ENCODE data around the gene MPP3. TPM values are rescaled to one million over a fixed set of nuclear protein-coding genes. Genes with fewer than 3 reads are reported as not detected.
A peak's percentile ranks its signal among the peaks of the same experiment; 100 is the strongest.

Gene MPP3
- total RNA-seq, 1 experiment from 2014 or later = 19.9 TPM

GRCh38 chr17:43784068-43784467 is 48.9 kb downstream of the MPP3 start:
- no peak for TF ChIP-seq CTCF (IDR thresholded peaks at IDR 0.05; ENCODE audit: unreplicated experiment)
- DNase-seq = no peak
- intact Hi-C loops (cut with micrococcal nuclease; ENCODE audit: unreplicated experiment) = no loop called here
- no TSS peak for BruUV-seq (replicated peaks)
- H3K27me3 Mint-ChIP-seq (ENCODE audit: unreplicated experiment) = peaks cover 64% of the 10 kb centered on the region
- CTCF ChIA-PET = no interaction called here
- peaks cover 2% of the 10 kb centered on the region for H3K9me3 Mint-ChIP-seq (ENCODE audit: low read depth, unreplicated experiment)
- H3K4me3 Mint-ChIP-seq (ENCODE audit: low read depth, unreplicated experiment) = no peak overlapping the region
- peaks cover 3% of the 10 kb centered on the region for H3K36me3 Mint-ChIP-seq (ENCODE audit: insufficient read depth, unreplicated experiment)
- H3K27ac Mint-ChIP-seq (ENCODE audit: unreplicated experiment) = no peak overlapping the region
- no peaks in the 10 kb centered on the region for H3K4me1 Mint-ChIP-seq (ENCODE audit: low read depth, unreplicated experiment)

DNA sequence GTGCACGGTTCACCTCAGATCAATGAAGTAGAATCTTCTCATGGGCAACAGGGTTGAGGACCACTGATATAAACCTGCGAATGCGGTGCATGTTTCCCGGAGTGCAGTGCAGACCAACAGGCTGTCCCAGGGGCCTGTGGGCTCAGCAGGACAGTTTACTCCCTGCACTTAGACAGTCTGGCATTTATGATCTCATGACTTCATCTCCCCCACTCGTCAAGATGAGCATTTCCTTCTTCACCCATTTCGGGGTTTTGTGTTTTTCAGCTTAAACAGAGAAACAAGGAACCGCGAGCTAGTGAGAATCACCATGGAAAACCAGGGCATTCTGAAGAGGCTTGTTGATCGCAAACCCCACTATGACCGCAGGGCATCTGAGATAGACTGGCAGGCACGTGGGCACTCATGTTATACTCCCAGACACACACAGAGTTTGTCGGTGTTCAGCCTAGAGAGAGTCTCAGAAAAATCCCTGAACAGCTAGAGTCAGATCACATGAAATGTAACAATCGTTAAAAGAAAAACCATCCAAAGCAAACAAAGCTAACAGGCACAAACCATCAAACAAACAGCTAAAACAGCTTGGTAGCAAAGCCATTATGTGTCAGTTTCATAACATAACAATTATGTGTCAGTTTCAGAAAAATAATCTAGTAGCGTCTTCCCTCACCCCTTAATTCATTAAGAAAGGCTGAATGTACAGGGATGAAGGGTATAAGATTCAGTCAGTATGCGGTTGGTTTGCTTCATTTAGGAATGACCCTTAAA is 49.8 kb downstream of the MPP3 start:
- intact Hi-C loops (cut with micrococcal nuclease; ENCODE audit: unreplicated experiment) = no loop called here
- Mint-ChIP-seq H3K4me1 (ENCODE audit: low read depth, unreplicated experiment) (no peaks in the 10 kb centered on the region), H3K27ac (ENCODE audit: unreplicated experiment) (no peak overlapping the region), H3K4me3 (ENCODE audit: low read depth, unreplicated experiment) (no peak overlapping the region), H3K36me3 (ENCODE audit: insufficient read depth, unreplicated experiment) (peaks cover 13% of the 10 kb centered on the region), H3K27me3 (ENCODE audit: unreplicated experiment) (peaks cover 64% of the 10 kb centered on the region), H3K9me3 (ENCODE audit: low read depth, unreplicated experiment) (peaks cover 2% of the 10 kb centered on the region)
- no peak for DNase-seq
- CTCF ChIA-PET = no interaction called here
- BruUV-seq (replicated peaks) = no TSS peak
- no peak for TF ChIP-seq CTCF (IDR thresholded peaks at IDR 0.05; ENCODE audit: unreplicated experiment)

- no peak for TF ChIP-seq CTCF (IDR thresholded peaks at IDR 0.05; ENCODE audit: unreplicated experiment)
- BruUV-seq (replicated peaks) = no TSS peak
- peaks cover 13% of the 10 kb centered on the region for H3K4me1 Mint-ChIP-seq (ENCODE audit: low read depth, unreplicated experiment)
- H3K9me3 Mint-ChIP-seq (ENCODE audit: low read depth, unreplicated experiment) = peaks cover 2% of the 10 kb centered on the region
- DNase-seq = no peak
- no peak within 1 kb of the TSS for H3K27ac Mint-ChIP-seq (ENCODE audit: unreplicated experiment)
- peaks cover 60% of the 10 kb centered on the region for H3K27me3 Mint-ChIP-seq (ENCODE audit: unreplicated experiment)
- CTCF ChIA-PET = interaction anchor here (1.1 kb wide), 1 partner anchor 66 kb away, joined by 4 read pairs; no protein-coding TSS in a partner anchor
- intact Hi-C loops (cut with micrococcal nuclease; ENCODE audit: unreplicated experiment) = no loop called here
- peaks cover 41% of the 10 kb centered on the region for H3K36me3 Mint-ChIP-seq (ENCODE audit: insufficient read depth, unreplicated experiment)
- peak within 1 kb of the TSS; percentile 84 for H3K4me3 Mint-ChIP-seq (ENCODE audit: low read depth, unreplicated experiment)
These were observed 52.8 kb downstream of the MPP3 start, which contains the start of gene CFAP97D1 for GRCh38 chr17:43780135-43780534. CFAP97D1 (plus strand) TSS chr17:43780435; CDS start chr17:43780463, 28 bp downstream.

DNA sequence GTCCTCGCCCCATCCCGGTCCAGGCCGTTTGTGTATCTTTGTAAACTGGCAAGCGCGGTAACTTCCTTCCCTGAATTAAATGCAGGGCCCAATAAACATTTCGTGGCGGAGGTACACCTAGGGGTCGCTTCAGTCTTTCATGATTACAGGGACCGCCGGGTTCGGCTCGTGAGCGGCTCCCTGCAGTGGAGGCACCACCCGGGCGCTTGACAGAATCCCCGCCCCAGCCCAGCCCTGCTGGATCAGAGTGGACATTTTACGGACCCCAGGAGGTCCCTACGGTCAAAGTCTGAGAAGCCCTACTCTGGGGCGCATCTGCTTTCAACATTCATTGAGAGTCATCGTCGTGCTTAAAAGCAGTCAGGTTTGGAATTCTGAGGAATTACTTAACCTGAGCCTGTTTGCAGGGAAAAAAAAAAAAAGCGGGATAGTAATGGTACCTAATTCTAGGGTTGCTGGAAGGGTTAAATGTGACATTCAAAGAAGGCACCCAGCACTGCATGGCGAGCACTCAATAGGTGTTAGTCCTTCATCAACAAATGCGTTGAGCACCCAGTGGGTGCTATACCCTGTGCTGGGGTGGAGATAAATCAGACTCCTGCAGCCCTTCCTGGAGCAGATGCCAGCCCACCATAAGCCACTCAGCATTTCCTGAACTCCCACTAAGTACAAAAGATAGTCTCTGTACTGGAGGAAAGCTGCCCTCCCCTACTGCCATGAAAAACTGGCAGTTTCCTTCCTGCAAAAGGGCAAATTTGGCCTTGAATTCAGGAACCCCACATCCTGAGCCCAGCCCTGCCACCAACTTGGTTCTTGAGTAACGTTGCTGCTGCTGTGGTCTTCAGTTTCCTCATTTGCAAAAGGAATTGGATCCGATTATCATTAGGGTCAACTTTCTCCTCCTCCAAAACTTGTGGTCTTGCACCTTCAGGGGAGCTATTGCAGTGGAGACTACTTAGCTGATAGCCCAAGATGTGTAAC is 53.5 kb downstream of the MPP3 start:
- no peak for TF ChIP-seq CTCF (IDR thresholded peaks at IDR 0.05; ENCODE audit: unreplicated experiment)
- Mint-ChIP-seq H3K27ac (ENCODE audit: unreplicated experiment) (peak overlapping the region; percentile 99), H3K36me3 (ENCODE audit: insufficient read depth, unreplicated experiment) (peaks cover 44% of the 10 kb centered on the region), H3K4me1 (ENCODE audit: low read depth, unreplicated experiment) (peaks cover 13% of the 10 kb centered on the region), H3K9me3 (ENCODE audit: low read depth, unreplicated experiment) (no peaks in the 10 kb centered on the region), H3K4me3 (ENCODE audit: low read depth, unreplicated experiment) (peak overlapping the region; percentile 84), H3K27me3 (ENCODE audit: unreplicated experiment) (peaks cover 53% of the 10 kb centered on the region)
- CTCF ChIA-PET = interaction anchor here (0.6 to 0.8 kb wide), 3 partner anchors 67 to 359 kb away, joined by 3 to 6 read pairs (median 4); partner anchors contain the start of gene CD300LG
- intact Hi-C loops (cut with micrococcal nuclease; ENCODE audit: unreplicated experiment) = no loop called here
- DNase-seq = no peak
- BruUV-seq (replicated peaks) = TSS peak; percentile 73

All from Calu3 (cell line).